ENCODE results near the gene HOXC10. TPM values are rescaled to one million over a fixed set of nuclear protein-coding genes. Genes with fewer than 3 reads are reported as not detected.

The HOXC10 gene
- total RNA-seq, 4 donors from 2014 or later: 7.6 to 20.9 (median 12.0) TPM

GRCh38 chr12:54029529-54030441, 44.8 kb downstream of the HOXC10 start:
- TF ChIP-seq, protein P1, sequence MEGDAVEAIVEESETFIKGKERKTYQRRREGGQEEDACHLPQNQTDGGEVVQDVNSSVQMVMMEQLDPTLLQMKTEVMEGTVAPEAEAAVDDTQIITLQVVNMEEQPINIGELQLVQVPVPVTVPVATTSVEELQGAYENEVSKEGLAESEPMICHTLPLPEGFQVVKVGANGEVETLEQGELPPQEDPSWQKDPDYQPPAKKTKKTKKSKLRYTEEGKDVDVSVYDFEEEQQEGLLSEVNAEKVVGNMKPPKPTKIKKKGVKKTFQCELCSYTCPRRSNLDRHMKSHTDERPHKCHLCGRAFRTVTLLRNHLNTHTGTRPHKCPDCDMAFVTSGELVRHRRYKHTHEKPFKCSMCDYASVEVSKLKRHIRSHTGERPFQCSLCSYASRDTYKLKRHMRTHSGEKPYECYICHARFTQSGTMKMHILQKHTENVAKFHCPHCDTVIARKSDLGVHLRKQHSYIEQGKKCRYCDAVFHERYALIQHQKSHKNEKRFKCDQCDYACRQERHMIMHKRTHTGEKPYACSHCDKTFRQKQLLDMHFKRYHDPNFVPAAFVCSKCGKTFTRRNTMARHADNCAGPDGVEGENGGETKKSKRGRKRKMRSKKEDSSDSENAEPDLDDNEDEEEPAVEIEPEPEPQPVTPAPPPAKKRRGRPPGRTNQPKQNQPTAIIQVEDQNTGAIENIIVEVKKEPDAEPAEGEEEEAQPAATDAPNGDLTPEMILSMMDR (IDR thresholded peaks at IDR 0.05; ENCODE audit: low read depth): no peak

- TF ChIP-seq, protein P1 (IDR thresholded peaks at IDR 0.05; ENCODE audit: low read depth): no peak
Observed at GRCh38 chr12:54030442-54030801, 45.5 kb downstream of the HOXC10 start.

GRCh38 chr12:54030889-54031471, 46.0 kb downstream of the HOXC10 start:
- TF ChIP-seq, protein P1 (IDR thresholded peaks at IDR 0.05; ENCODE audit: low read depth): no peak

GRCh38 chr12:54031480-54031879, 46.5 kb downstream of the HOXC10 start:
- TF ChIP-seq, protein P1 (IDR thresholded peaks at IDR 0.05; ENCODE audit: low read depth): no peak

DNA sequence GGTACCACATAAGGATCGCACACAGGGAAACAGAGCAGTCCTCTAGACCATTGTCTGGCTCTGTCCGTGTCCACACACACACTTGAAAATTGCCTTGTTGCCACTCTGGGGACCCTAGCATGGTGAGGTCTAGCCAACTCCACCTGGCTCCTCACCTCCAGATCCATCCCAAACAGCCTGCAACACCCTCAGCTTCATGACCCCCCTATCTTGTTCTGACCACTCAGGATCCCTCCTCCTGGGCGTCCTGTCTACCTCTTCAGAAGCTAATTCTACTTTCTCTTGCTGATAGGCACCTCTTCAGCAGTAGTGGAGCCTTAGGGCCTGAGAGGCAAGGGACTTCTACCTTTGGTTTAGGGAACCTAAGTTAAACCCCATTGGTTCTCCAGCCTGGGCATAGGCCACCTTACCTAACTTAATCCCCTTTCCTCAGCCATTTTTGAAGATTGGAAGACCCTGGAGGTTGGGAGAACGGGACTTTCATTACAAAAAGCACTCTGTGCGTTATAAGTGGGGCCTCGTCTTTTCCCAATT, 47.2 kb downstream of the HOXC10 start:
- TF ChIP-seq, protein P1 (IDR thresholded peaks at IDR 0.05; ENCODE audit: low read depth): no peak

DNA sequence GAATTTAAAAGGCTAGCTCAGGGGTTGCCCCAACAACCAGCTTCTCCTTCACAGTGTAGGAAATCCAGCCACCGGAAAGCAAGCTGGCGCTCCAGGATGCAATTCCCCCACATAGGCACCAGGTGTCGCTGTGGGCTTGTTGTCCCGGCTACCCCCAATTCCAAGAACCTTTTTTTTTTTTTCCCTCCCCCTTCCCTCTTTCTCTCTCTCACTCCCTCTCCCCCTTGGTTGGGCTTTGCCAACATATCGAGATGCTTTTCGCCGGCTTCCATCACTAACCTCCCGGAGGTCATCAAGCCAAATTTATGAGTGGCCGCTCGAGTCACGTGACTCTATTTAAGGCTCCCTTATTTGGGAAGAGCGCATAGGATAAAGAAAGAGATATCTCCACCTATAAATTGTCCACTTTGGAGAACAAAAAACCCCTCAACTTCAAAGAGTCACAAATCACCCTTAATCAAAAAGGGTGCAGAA, 47.7 kb downstream of the HOXC10 start, which contains the start of gene HOXC5:
HOXC5 (plus strand) TSS at position 424 of the 474 bp plus-strand sequence. CDS start 73 bp downstream, outside the sequence.
- TF ChIP-seq, protein P1 (IDR thresholded peaks at IDR 0.05; ENCODE audit: low read depth): no peak

Measured in subcutaneous adipose tissue (tissue), 4 donors.